NCI-H82 treated with DMSO at 0.1 percent for 48 hours (cell line): ENCODE results near the gene C20orf144.
A peak's percentile ranks its signal among the peaks of the same experiment; 100 is the strongest.

Experiments
- DNase-seq: peaks from one replicate; lab custom pipeline; 2025; ENCODE audit not compliant: unreplicated experiment; lab: John Stamatoyannopoulos, UW

The C20orf144 gene

DNA sequence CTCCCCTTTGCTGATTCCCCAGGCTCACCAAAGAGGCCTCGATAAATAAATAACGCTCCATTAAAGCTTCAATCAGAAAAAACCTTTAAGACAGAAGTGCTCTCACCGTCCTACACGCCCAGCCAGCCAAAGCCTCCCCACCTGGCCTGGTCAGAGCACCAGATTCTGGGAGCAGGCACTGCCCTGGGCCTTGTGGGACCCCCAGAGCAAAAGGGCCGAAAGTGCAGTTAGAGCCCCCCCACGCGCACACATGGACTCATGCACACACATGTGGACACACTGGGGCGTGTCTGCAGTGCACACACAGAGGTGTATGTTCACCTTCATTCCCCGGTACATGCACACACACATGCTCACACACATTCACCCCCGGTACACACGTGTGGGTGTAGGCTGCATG, 14.0 kb downstream of the C20orf144 start:
- no peak for DNase-seq

DNA sequence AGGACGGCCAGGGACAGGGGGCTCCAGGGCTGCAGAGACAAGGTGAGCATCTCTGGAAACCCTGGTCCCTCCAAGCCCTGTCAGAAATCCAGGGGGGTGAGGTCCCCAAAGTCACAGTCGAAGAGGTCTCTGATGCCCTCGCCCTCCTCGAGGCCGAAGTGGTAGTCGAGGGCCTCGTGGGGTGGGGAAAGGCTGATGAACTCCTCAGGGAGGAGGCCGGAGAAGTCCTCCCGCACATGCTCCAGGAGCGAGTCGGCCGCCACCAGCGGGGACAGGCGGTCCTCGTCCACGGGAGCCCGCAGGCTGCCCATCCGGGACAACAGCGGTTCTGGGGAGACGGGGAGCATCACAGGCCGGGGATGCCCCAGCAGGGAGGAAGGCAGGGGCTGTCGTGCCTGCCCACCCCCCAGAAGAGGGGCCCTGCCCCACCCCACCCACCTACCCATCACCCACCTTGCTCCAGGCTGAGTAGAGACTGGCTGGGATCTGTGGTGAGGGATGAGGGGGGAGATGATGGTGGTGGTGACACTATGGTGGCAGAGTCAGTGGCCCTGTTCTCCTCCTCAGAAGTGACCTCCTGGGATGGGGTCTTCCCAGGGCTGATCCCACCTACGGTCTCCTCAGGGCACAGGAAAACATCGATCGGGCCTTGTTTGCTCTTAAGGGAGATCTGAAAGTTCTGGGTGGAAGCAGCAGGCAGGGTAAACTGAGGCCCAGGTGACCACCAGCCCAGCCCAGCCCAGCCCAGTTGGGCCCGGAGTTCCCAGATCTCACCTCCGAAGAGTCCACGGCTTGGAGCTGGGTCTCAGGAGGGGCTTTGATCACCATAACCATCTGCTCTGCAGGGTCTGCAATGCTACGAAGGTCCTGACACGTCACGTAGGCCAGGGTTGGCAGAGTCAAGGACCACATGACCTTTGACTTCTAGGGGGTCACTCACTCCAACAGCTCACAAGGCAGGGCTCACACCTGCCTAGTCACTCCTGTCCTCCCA, 14.8 kb downstream of the C20orf144 start:
- no peak for DNase-seq

- DNase-seq, result no peak
Measured at GRCh38 chr20:33677991-33678702, 16.0 kb downstream of the C20orf144 start.

GRCh38 chr20:33679758-33680485, 17.8 kb downstream of the C20orf144 start:
- no peak for DNase-seq

DNA sequence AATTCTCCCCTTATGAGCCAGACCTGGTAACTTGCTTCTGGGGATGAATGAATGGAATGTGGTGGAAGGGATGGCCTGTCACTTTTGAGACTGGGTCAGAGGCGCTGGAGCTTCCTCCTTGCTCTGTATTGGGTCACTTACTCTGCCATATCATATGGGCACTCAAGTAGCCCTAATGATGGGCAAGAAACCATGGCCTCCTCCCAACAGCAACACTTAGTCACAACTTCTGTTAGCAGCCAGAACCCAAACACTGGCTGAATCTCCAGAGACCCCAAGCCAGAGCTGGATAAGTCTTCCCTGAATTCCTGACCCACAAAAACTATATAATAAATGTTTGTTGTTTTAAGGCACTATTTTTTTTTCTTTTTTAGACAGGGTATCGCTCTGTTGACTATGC, 18.6 kb downstream of the C20orf144 start:
- no peak for DNase-seq

DNA sequence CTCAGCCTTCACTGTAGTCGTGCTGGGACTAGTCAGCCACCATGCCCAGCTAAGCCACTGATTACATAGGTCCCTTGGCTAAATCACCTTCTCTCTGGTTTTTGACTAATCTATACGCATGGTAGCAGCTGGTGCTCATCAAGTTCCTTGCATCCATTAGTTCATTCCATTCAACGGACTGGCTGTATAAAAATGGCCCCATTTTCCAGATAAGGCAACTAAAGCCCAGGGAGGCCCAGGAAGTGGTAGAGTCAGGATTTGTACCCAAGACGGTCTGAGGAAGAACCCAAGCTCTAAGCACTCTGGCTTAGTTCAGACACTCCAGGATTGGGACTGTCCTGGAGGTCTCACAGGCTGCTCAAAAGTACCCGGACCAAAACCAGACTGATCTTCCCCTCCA, 19.2 kb downstream of the C20orf144 start:
- no peak for DNase-seq

DNA sequence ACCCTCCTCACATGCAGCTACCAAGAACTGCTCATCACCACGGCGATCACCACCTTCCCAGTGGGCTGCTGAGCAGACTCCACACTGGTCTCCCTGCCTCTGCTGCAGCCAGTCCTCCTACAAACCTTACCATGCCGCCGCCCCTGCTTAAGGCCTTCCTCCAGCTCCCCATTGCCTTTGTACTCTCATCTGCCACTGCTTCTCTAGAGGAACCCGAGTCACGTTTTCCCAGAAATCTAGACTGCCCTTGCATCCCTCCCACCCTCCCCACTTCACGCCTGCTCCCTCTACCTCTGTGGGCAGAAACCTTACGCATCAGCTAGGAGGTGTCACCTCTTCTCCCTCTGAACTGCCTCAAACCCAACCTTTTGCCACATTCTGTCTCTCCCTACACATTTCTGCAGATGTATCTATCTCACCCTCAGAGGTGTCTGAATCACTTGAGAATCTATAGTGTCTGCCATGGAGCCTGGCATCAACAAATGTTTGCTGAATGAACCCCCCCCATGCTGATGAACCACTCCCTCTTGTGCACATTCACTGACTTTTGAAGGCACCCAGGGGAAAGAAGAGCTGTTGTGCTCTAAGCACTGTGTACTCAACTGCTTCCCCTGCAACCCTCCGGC, 19.7 kb downstream of the C20orf144 start:
- DNase-seq, result no peak

- no peak for DNase-seq
Measured at GRCh38 chr20:33684533-33685327, 22.6 kb downstream of the C20orf144 start.

DNA sequence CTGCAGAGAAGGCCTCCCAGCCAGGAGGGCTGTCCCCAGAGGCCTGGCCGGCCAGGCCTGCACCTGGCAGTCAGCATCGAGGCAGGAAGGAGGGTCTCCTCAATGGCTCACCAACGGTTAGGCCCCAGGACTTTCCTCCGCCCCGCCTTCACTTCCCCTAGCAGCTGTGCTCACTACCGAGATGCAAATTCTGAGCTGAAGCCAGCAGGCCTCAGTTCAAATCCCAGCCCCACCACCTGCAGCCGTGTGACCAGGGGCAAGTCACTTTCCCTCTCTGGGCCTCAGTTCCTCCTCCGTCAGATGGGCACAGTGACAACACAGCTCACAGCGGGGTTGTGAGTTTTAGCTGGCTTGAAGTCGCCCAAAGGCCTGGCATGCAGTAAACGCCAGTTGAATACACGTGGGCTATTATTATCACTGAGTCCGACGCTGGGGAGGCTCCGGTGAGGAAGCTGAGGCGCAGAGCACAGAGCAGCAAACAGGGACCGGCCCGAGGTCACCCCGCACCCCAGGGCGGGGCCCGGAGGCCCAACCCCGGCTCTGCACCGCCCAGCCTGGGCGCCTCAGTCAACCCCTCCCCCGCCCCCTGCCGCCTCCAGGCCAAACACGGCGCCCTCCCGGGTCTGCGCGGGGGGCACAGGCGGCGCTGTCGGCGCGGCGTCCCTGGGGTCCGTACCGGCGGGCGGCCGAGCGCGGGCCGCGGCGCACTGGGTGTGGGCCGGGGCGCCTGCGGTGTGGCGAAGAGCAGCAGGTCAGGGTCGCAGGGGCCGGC, 23.4 kb downstream of the C20orf144 start:
- peak; percentile 86 for DNase-seq

DNA sequence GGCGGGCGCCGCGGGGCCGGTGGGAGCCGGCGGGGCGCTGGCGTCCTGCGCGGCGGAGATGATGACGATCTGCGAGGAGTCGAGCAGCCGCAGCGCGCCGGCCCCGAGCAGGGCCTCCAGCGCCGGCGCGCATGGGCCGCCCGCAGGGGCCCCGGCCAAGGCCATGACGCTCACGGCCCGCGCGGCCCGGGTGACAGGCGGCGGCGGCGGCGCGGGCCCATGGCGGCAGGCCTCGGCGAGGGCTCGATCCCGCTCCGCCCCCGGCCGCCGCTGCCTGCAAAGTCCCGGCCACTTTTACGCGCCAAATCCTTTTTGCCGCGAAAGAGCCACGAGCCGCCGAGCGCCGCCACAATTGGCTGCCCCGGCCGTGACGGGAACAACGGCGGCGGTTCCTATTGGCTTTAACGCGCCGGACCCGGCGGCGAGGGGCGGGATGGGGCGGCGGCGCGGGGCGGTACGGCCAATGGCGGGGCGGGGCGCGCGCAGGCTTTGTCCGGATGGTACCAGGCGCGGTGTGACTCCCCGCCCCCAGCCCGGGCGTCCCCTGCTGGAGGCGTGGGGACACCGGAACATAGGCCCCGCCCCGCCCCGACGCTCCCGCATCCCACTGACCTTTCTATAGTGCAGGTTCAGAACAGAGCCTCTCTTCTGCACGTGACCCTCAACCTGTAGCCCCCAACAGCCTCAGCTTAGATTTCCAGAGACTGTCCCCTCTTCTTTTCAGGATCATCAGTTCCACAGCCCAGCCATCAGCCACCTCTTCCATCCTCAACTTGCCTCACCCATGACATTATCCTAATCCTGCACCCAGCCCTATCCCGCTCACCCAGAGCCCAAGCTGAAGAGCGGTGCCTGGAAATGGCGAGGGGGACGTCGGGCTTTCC, 24.2 kb downstream of the C20orf144 start, which contains the start of gene E2F1:
Gene E2F1, minus strand, starts transcription at position 286 of the 884 bp plus-strand sequence. Its CDS starts 121 bp downstream, at position 165.
- DNase-seq, result peak; percentile 82

- DNase-seq, result no peak
Measured at GRCh38 chr20:33686984-33687366, 24.8 kb downstream of the C20orf144 start.

DNA sequence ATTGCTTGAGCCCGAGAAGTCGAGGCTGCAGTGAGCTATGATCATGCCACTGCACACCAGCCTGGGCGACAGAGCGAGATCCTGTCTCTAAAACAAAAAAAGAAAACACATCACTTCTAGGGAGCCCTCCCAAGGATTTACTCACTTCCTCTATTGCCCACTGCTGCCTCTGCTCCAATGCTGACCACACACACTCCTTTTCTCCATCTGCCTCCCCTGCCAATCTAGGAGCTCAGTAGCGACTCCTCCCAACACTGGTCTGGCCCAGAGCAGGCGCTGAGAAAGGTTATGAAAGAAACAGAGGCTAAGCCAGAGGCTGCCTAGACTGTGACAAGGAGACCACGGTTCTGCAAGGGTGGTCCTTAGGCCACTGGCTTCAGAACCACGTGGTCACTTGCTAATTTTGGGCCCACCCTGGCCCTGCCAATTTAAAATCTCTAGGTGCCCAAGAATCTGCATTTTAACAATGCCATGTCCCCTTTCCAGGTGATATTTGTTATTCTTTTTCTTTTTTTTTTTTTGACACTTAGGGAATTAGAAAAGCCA, 25.3 kb downstream of the C20orf144 start:
- DNase-seq, result no peak

- no peak for DNase-seq
Measured at GRCh38 chr20:33687993-33688937, 26.1 kb downstream of the C20orf144 start.

DNA sequence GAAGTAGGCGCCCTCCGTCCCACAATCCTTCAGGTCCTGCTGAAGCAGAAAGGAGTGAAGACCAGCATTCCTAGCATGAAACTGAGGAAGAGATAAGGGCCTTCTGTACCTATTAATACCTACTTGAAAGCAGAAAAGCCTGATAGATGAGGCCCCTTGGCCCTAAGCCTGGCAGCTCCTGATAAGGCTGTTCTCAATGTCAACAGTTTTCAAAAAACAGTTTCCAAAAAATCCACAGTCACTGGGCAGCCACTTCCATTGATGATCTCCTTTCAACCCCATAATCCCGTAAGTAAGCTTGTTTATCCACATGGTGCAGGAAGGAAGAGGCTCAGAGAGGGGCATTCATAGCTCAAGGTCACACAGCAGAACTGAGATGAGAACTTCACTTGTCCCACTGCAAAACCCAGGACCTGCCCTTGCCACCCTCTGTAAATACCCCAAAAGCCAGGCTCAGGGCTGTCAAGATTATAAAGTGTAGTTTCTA, 26.9 kb downstream of the C20orf144 start:
- no peak for DNase-seq

- no peak for DNase-seq
Measured at GRCh38 chr20:33689493-33689892, 27.4 kb downstream of the C20orf144 start.

- DNase-seq, result no peak
Measured at GRCh38 chr20:33689973-33690372, 27.8 kb downstream of the C20orf144 start.

GRCh38 chr20:33693289-33693688, 31.2 kb downstream of the C20orf144 start:
- no peak for DNase-seq
